GM18867 (cell line): ENCODE data around the gene AMER3.
"Not testable (repeated sequence)": the region's sequence is repeated elsewhere in the genome, so short reads cannot be mapped to it uniquely, and the experiment has no call there.

Experiments used
- ATAC-seq: cut with Tn5 transposase; IDR thresholded peaks from one replicate; pipeline ENCODE4 v1.9.1; 2021; ENCODE audit warnings: mild to moderate bottlenecking, moderate library complexity; ENCODE audit not compliant: unreplicated experiment

AMER3 gene, protein sequence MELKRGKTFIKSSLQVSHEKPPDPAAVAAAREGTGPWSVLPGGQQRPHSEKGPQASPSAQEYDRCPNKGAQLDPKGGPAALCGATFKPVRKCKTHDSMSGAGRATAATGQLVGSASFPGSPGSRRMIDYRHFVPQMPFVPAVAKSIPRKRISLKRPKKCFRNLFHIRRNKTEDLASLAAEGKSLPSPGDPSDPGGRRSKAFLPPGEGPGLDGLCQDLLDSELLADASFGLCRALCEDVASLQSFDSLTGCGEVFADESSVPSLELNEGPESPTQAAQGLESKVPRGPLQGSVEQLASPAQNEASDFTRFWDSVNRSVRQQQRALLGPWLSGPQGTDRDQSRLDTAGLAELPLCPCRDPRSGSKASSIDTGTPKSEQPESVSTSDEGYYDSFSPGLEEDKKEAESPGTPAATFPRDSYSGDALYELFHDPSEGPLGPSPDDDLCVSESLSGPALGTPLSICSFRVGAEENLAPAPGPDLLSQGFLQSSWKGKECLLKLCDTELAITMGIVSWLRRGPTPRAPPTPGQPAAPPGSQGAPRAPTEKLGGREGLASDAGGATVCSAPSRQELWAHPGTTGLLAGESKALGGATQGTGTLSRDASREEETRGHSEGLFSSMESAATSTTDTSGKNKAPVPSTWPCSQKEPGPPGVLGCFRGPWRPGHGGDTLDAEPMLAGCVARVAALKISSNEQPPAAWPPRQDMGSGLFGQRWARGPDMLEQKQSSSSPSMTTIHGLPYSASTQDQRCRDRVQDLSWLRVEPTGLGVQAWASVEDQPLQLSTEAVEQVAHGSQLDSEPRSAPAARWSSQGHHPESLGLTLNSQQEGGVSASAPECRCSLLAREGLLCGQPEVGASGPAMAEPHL

DNA sequence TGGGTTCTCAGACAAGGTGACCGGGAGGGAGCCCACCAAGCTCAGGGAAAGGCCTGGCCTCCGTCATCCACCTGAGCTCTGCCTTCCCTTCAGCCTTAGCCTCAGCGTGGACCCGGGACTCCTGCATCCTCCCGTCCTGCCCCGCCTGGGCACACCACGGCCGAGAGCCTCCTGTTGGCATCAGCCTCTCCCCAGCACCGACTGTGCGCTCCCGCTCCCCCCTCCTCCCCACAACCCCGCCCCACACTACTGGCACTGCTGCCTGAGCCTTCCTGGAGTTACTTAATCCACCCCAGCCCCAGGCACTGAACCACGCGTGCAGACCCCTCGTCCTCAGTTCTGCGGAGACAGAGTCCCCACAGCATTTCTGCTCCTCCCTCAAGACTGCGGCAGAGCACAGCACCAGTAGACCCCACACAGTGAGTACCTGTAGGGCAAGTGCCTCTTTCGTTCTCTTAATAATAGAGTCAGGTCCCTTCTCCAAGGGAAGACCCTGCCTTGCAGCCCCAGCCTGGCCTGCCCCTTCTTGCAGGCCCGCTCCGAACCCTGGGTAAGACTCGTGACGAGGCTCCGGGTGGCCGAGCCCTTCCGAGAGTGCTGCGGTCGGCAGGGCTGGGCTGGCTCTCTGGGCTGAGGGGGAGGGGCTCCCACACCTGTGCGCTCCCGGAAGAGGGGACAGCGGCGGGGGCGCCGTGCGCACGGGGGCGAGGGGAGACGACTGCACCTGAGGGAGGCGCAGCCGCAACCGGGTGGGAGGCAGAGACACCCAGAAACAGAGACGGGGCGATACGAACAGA, at the start of gene AMER3:
TSS of gene AMER3 (plus strand) at position 285 of the 797 bp plus-strand sequence. CDS start 6,533 bp downstream, outside the sequence.
- peak; percentile 37 for ATAC-seq

DNA sequence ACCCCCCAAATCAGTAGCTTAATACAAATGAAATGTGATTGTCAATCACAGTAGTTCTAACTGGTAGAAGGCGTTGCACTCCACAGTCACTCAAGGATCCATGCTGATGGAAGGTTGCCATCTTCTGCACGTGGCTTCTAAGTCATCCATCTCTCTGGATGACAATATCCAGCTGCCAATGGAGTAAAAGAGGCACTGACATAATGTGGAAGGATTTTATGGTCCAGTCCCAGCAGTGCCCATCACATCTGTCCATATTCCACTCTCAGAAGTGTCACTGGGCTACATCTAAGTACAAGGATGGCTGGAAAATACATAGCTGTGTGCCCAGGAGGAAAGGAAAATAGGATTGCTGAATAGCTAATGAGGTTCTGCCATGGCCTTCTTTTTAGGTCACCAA, 40.5 kb upstream of the AMER3 start:
- ATAC-seq: not testable (repeated sequence)

DNA sequence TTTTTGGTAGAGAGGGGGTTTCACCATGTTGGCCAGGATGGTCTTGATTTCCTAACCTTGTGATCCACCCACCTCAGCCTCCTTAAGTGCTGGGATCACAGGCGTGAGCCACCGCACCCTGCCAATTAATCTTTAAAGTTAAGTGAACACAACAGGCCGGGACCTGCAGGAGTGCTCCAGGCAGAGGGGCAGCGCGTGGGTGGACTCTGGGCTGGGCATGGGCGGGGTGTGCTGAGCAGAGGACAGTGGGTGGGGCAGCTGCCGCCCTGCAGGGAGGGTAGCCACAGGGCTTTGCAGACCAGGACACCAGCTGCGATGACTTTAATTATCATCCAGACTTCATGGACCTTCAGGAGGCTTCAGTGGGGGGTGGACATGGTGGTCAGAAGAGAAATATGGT, 35.3 kb upstream of the AMER3 start:
- no peak for ATAC-seq

DNA sequence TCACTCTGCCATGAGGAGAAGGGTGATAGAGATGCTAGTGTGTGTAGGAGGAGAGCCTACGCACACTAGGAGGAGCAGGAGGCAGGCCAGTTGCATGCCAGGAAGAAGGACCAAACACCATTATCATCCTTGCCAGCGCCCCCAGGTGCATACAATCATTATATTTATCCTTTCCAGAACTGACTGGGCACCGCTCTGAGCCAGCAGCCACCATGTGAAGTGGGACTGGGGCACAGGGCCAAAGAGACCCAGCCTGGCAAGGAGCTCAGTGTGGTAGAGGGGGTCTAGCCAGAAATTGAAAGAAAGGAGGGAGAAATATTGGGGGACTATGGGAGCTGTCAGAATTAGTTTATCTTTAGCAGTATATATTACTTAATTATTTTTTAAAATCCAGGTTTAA, 34.8 kb upstream of the AMER3 start:
- no peak for ATAC-seq

DNA sequence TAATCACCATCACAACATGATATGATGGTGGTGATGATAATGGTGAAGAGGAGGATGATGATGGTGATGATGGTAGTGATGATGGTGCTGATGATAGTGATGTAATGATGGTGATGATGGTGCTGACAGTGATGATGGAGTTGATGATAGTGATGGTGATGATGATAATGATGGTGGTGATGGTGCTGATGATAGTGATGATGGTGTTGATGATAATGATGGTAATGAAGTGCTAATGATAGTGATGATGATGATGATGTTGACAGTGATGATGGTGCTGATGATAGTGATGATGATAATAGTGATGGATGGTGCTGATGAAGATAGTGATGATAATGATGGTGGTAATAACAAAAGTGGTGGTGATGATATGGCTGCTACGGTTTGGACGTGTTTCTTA, 30.9 kb upstream of the AMER3 start:
- no peak for ATAC-seq

DNA sequence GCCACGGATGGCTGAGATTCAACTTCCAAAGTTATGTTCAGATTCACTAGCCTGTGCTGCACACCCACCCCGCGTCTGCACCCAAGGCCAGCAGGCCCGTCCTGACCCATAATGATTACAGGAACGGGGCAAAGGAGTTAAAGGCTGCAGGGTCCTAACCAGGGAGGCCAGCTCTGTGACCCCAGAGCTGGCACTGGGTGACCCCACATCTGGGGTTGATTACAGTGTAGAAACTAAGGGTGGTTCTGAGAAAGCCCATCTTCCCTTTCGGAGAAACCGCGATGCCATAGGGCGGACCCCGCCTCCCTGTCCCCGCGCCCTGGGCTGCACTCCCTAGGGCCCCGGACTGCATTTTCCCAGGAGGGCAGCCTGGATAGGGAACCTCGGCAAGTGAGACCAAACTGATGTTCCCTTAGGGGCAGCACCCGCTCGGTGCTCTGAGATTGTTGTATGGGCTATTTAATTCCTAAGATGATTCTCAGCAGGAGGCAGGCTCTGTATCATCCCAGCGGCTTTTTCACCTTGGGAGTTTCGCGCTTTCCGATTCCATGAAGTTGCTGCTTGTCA, 28.6 kb upstream of the AMER3 start:
- ATAC-seq: no peak

DNA sequence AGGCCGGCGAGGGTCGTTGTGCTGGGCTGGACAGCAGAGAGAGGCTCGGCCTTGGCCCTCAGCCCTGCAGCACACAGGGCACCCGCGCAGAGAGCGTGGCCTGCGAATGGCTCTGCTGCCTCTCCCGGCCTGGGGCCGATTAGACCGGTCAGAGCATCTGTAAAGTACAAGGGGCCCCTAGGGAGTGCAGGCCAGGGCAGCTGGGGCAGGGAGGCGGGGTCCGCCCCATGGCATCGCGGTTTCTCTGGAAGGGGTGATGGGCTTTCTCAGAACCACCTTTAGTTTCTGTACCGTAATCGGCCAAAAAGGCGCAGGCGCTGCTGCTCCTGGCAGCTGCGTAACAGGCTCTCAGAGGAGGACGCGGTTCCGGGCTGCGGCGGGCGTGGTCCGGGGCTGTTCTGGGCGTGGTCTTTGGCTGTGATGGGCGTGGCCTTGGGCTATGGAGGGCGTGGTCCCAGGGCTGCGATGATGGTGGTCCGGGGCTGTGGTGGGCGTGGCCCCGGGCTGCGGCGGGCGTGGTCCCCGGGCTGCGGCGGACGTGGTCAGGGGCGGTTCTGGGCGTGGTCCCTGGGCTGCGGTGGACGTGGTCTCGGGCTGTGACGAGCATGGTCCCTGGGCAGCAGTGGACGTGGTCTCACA, 27.9 kb upstream of the AMER3 start:
- peak; percentile 95 for ATAC-seq

DNA sequence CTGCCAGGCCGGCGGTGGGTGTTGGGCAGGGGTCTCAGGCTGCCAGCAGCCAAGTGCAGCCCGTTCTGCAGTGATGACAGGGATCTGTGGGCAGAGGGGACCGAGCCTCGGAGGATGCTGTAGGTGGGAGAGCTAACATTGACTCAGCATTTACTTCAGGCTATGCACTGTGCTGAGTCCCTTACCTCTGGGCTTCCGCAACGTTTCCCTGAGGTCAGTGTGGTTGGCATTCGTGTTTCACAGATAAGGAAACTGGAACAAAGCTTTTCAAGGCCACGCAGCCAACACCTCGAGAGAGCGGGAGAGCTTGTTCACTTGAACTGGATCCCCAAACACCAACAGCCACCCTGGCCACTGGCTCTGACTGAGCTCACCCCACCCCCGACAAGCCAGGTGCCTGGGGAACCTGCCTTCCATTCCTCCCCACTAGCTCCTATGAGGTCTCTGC, 27.3 kb upstream of the AMER3 start:
- peak; percentile 19 for ATAC-seq

DNA sequence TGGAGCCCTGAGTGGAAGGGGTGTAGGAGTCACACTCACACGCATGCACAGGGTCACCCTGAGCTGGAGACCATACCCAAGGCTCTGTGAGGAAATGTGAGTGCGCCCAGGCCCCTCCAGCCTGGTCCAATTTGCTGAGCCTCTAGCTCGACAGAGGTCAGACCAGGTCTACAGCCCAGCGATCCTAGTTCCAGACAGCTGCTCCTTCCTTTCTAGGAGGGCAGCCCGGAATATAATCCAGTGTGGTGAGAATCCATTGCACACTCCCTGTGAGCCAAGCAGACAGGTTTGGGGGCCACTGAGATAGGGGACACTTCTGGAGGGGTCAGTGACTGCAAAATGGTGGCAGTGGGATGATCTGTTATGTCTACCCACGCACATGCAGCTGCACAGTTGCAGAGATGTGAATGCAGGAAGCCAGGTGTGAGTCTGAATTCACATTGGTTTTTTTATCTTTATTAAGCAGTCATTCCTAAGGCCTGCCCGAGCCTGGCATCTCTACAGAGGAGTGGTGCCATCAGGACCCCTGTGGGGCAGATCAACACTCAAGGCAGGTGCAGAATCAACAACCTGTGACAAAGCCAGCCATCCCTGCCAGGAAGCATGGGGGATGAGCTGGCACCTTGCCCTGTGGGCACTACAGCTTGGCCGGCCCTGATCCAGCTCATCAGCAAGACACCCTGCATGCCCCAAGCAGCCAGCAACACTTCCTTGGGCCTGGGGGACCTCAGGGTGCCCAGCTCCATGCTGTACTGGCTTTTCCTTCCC, 26.6 kb upstream of the AMER3 start, which contains the start of gene GPR148:
TSS of gene GPR148 (plus strand) at position 522 of the 768 bp plus-strand sequence. CDS start at position 604, 82 bp downstream.
- no peak for ATAC-seq

DNA sequence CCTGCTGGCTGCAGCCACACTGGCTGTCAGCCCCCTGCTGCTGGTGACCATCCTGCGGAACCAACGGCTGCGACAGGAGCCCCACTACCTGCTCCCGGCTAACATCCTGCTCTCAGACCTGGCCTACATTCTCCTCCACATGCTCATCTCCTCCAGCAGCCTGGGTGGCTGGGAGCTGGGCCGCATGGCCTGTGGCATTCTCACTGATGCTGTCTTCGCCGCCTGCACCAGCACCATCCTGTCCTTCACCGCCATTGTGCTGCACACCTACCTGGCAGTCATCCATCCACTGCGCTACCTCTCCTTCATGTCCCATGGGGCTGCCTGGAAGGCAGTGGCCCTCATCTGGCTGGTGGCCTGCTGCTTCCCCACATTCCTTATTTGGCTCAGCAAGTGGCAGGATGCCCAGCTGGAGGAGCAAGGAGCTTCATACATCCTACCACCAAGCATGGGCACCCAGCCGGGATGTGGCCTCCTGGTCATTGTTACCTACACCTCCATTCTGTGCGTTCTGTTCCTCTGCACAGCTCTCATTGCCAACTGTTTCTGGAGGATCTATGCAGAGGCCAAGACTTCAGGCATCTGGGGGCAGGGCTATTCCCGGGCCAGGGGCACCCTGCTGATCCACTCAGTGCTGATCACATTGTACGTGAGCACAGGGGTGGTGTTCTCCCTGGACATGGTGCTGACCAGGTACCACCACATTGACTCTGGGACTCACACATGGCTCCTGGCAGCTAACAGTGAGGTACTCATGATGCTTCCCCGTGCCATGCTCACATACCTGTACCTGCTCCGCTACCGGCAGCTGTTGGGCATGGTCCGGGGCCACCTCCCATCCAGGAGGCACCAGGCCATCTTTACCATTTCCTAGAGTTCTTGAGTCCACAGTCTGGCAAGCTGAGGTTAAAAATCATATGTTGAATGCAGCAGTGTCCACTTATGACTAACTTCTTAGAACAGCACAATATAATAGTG, 25.7 kb upstream of the AMER3 start:
- no peak for ATAC-seq

DNA sequence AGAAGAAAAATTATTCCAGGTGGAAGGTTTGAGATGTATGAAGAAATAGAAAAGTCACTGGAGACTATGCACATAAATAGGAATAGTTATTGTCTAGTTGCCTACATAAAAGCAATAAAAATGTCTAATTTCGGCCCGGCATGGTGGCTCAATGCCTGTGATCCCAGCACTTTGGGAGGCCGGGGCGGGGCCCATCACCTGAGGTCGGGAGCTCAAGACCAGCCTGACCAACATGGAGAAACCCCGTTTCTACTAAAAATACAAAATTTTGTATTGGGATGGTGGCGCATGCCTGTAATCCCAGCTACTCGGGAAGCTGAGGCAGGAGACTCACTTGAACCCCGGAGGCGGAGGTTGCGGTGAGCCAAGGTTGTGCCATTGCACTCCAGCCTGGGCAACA, 23.1 kb upstream of the AMER3 start:
- not testable (repeated sequence) for ATAC-seq

DNA sequence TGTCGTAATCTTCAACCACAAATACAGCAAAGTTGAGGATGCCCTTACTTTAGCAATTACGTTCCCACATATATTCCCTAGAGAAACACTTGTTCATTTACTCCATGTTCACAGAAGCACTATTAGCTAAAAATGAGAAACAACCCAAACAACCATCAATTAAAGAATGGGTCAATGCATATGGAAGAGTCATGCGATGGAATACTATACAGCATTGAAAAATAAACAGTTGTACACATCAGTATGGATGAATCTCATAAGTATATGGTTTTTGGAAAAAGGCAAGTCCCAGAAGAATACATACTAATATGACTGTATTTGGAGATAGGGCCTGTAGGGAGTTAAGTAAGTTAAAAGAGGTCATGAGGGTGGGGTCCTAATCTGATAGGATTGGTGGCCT, 20.1 kb upstream of the AMER3 start:
- ATAC-seq: no peak

DNA sequence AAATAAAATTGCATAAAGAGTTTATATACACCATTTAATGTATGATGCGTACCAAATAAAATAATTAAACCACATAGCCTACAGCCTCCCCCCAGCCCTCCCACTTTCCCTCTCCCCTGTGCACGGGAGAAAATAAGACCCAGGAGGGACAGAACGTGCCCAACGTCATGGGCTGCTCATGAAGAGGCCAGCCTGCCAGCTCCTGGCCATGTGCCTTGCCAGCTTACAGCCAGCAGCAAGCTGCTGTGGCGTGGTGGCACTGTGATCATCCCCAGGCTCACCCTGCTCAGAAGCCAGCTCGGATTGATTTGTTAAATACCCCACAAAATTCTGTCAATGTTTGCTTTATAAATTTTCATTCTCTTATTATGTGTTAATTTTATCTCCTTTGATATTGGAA, 18.9 kb upstream of the AMER3 start:
- no peak for ATAC-seq

DNA sequence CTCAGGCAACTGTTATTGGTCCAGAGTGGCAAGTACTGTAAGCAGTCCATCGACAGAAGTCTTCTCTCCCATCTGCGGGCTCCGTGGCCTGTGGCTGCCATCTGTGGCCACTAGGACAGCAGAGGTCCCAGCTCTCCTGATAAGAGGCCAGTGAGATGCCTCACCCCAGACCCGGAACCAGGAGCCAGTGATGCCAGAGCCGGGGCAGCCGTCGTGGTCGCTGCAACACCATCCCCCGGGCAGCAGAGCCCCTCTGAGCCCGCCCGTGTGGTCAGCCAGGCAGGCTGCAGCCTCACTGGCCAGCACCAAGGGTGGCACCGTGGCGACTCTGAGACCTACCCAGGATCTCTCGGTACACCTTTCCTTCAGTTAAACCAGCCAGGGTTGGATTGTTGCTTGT, 17.7 kb upstream of the AMER3 start:
- no peak for ATAC-seq

DNA sequence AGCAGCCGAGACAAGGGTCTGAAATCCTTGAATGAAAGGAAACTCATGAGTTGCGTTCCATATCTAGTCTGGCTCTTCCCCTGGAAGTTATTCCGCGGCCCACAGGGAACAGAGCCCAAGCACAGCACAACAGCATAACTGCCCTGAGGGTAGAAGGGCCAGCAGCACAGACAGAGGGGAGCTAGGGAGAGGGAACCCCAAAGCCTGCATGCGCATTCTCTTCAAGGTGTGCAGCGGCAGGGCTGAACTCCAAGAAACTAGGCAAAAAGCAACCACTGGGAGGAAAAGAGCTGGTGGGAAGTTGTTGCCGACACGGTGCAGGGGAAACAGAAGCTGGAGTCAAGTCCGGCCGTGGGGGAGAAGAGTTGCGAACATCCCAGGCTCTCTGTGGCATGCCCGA, 14.7 kb upstream of the AMER3 start:
- no peak for ATAC-seq

DNA sequence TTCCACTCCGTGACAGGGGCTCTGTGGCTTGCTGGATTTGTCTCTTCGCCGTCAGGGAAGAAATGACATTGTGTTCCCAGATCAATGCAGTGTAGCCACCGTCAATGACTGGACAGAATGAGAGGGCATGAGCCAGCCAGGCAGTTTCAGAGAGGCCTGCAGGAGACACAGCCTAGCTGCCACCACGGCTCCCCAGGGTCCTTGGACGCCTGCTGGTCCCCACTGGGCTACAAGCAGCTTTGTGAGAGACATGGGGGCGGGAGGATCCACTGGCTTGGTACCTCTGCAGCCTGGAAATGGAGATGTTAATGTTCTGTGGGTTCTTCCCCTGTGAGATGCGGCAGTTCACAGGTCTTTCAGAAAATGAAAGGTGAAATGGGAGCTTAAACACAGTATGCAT, 12.1 kb upstream of the AMER3 start:
- no peak for ATAC-seq

DNA sequence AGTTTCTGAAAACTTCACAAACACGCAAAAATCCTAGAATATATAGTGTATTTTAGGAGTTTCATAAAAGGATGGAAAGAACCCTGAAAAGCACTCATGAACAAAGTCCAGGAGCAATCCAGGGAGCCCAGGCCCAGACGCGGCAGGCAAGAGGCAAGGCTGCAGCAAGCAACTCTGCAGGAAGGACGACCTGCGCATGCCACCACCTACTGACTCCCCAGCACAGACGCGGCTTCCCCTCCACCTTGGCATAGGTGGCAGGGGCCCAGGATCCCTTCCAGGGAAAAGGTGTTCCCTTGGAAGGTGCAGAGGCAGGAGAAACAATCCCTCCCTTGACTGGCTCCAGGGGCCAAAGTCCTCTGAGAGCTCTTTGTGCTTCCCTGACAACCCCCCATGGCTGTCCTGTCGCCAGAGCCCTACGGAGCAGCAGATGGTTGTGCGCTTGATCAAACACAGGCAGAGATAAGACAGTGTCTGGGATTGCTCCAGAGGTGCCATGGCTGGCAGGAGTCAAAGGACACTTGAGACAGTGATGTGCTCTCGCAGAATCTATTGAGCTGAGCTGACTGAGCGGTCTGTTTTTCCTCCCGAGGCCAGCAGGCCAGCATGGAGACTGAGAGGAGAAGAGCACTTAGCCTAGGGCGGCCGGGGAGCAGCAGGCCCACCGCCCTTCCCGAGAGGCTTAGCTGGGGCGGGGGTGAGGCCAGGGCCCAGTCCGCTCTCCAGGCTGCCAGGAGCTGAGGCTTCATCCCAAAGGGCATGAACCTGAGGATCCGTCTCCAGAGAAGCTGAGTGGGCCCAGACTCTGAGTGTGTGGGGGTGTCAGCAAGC, 10.8 kb upstream of the AMER3 start:
- ATAC-seq: no peak
